Activated naive CD8-positive, alpha-beta T cell (primary cell): ENCODE measurements around the gene CDCA5.

ENCODE experiments used
- H3K27ac Mint-ChIP-seq: one replicate; pipeline ENCODE4 v1.8.0; 2021; ENCODE audit warnings: mixed read lengths
- H3K27me3 Mint-ChIP-seq: one replicate; pipeline ENCODE4 v1.8.0; 2021; ENCODE audit warnings: mixed read lengths
- H3K36me3 Mint-ChIP-seq: one replicate; pipeline ENCODE4 v1.8.0; 2021; ENCODE audit warnings: mixed read lengths
- H3K4me1 Mint-ChIP-seq: one replicate; pipeline ENCODE4 v1.8.0; 2021; ENCODE audit warnings: low read depth, mixed read lengths
- H3K4me3 Mint-ChIP-seq: one replicate; pipeline ENCODE4 v1.8.0; 2021; ENCODE audit warnings: mild to moderate bottlenecking, mixed read lengths
- H3K9me3 Mint-ChIP-seq: one replicate; pipeline ENCODE4 v1.8.0; 2021; ENCODE audit warnings: low read depth, mixed read lengths

CDCA5 gene

DNA sequence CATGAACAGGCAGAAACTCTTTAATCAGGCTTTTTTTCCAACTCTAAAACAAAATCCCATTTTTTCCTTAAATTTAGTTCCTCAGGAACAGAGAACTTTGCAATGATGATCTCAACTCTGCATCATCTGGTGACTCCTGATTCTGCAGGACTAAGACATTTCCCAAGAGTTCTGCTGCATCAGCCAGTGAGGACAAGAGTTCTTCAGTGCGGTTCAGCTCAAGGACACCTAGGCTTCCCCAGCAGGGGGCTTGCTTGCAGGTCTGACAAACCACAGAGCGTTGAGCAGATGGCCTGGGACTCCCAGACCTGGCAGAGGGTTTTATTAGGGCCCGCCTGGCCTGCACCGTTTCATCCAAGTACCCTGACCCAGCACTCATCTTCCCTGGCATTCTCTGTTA is 6.4 kb downstream of the CDCA5 start:
- no peak overlapping the region for H3K27ac Mint-ChIP-seq
- H3K9me3 Mint-ChIP-seq: no peaks in the 10 kb centered on the region
- no peaks in the 10 kb centered on the region for H3K27me3 Mint-ChIP-seq
- H3K36me3 Mint-ChIP-seq: no peaks in the 10 kb centered on the region
- no peak overlapping the region for H3K4me3 Mint-ChIP-seq
- peaks cover 8% of the 10 kb centered on the region for H3K4me1 Mint-ChIP-seq

DNA sequence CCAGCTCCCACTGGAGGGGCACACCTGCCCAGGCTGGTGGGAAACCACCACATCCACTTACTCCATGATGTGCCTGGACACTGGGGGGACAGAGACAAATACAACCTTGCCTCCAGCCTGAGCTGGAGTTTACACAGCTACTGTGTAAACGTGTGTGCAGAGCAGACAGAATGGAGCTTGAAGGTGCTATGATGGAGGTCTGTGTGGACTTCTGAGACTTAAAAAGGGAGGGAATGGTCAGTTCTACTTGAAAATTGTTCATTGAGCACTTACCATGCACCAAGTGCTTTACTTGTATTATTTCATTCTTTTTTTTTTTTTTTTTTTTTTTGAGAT is 11.2 kb downstream of the CDCA5 start:
- Mint-ChIP-seq H3K4me3 (no peak overlapping the region), H3K4me1 (no peaks in the 10 kb centered on the region), H3K27ac (no peak overlapping the region), H3K9me3 (no peaks in the 10 kb centered on the region), H3K36me3 (no peaks in the 10 kb centered on the region), H3K27me3 (no peaks in the 10 kb centered on the region)

DNA sequence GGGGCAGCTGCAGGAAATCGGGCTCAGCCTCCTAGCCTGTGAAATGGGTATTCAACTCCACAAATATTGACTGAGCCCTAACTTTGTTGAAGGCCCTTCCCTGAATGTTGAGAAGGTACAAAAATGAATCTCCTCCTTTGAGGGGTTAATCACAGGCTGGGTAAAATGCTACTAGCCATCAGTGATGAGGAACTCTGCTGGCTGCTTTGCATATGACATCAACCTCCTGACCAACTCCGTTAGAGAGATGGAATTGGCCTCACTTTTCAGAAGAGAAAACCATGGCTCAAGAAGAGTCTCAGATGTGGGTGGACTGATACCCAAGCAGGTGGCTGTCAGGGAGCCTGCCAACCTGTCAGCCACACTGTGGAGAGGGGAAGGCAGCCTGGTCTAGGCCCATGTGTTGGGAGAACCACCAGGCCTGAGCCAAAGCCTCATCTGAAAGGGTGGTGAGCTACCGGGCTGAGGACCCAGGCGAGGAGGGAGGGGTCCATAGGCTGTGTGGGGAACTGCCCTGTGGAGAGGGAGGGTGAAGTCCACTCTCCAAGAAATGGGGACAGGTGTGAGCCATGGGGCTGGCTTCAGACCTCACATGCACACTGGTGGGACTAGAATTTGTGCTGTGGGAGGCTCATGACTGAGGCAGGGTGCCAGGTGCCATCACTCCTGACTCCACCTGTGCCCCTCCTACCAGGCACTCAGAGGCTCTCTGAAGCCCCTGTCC is 11.8 kb downstream of the CDCA5 start:
- no peaks in the 10 kb centered on the region for H3K4me1 Mint-ChIP-seq
- H3K27ac Mint-ChIP-seq: no peak overlapping the region
- H3K4me3 Mint-ChIP-seq: no peak overlapping the region
- no peaks in the 10 kb centered on the region for H3K36me3 Mint-ChIP-seq
- H3K27me3 Mint-ChIP-seq: no peaks in the 10 kb centered on the region
- H3K9me3 Mint-ChIP-seq: no peaks in the 10 kb centered on the region

DNA sequence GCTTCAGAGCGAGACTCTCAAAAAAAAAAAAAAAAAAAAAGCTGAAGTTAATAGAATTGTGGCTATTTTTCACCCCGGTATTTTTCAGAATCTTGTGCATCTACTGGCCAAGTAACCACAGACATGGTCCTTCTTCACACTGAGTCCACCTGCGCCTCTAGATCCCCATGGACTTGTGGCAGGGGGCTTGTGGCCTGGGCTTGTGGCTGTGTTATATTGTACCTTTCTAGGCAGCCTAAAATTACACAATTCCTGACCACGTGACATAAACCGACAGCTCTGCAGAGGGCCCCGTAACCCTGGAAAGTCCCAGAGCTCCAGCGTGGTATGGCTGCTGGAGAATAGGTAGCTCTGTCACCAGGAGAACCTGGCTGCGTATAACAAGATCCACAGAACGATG is 14.6 kb downstream of the CDCA5 start:
- Mint-ChIP-seq H3K4me3 (no peak overlapping the region), H3K4me1 (no peaks in the 10 kb centered on the region), H3K9me3 (no peaks in the 10 kb centered on the region), H3K27me3 (no peaks in the 10 kb centered on the region), H3K36me3 (no peaks in the 10 kb centered on the region), H3K27ac (no peak overlapping the region)

DNA sequence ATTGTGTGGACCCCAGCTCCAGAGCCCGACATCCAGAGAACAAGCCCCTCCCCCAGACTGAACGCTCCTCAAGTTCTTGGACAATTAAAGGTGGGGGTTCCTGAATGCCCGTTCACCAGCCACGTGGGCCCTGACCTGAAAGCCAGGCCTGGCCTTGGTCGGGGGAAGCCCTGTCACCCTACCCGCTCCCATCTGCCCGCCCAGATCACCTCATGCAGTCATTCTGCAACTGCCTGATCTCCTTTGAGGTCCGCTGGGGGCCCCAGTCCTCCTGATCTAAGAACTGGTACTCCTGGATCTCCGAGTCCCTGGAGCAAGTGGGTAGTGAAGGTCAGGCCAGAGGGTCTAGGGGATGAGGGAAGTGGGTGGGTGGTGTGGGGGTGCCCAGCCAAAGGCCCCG is 16.4 kb downstream of the CDCA5 start:
- Mint-ChIP-seq H3K27me3 (no peaks in the 10 kb centered on the region), H3K4me3 (no peak overlapping the region), H3K9me3 (no peaks in the 10 kb centered on the region), H3K27ac (no peak overlapping the region), H3K36me3 (no peaks in the 10 kb centered on the region), H3K4me1 (no peaks in the 10 kb centered on the region)

DNA sequence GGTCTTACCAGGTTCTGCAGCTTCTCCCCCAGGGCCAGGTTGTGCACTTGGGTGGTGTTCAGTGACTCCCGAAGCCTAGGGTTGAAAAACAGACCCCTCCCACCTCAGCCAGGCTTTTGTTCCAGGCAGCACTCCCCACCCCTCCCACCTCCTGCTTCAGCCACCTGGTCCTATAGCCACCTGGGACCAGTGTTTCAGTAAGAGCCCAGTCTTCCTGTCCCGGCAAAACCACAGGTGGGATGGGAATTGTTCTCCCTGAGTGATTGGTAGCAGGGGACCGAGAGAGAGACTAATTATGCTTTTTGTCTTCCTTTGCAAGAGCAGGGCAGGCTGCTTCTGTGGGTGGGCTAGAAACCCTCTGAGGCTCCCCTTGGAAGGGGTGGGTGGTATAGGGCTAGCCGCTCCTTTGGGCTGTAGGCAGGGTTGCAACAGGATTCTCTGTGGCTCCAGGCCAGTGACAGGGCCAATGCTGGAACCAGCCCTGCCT is 17.0 kb downstream of the CDCA5 start:
- no peaks in the 10 kb centered on the region for H3K4me1 Mint-ChIP-seq
- no peaks in the 10 kb centered on the region for H3K27me3 Mint-ChIP-seq
- H3K27ac Mint-ChIP-seq: no peak overlapping the region
- no peak overlapping the region for H3K4me3 Mint-ChIP-seq
- no peaks in the 10 kb centered on the region for H3K9me3 Mint-ChIP-seq
- H3K36me3 Mint-ChIP-seq: no peaks in the 10 kb centered on the region

DNA sequence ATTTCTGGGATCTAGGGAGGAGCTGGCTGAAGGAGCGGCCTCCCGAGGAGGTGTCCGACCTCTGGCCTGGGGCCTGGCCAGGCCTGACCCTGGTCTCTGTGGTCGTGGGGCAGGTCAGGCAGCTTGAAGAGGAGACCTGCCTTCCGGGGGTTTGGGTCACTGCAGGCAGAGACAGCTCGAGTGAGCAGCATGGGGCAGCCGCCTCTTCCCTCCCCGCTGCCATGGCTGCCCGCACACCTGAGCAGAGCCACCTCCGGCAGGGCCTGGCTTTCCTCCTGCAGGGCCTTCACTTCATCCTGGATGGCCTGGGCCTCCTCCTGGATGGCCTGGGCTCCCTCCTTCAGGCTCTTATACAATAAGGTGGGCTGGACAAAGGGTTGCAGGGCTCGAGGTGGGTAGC is 17.5 kb downstream of the CDCA5 start:
- Mint-ChIP-seq H3K4me3 (no peak overlapping the region), H3K9me3 (no peaks in the 10 kb centered on the region), H3K27me3 (no peaks in the 10 kb centered on the region), H3K36me3 (no peaks in the 10 kb centered on the region), H3K4me1 (no peaks in the 10 kb centered on the region), H3K27ac (no peak overlapping the region)

DNA sequence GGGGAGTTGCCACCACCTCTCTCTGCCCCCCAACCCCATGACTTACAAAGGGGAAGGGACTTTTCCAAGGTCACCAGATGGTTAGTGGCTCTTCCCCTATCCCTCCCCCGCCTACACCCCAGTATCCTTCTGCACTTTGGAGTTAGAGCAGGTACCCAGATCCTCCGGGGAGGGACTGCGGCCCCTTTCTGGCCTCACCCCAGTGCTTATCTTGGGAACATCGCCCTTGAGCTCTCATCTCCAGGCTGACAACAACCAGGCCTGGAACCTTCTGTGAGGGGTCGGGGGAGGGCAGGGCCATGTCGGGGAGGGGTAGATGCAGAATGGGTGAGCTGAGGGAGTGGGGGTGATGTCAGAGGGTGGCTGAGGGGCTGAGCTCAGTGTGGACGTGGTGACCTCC is 18.0 kb downstream of the CDCA5 start:
- Mint-ChIP-seq H3K9me3 (no peaks in the 10 kb centered on the region), H3K36me3 (no peaks in the 10 kb centered on the region), H3K27ac (no peak overlapping the region), H3K4me3 (no peak overlapping the region), H3K27me3 (no peaks in the 10 kb centered on the region), H3K4me1 (no peaks in the 10 kb centered on the region)

DNA sequence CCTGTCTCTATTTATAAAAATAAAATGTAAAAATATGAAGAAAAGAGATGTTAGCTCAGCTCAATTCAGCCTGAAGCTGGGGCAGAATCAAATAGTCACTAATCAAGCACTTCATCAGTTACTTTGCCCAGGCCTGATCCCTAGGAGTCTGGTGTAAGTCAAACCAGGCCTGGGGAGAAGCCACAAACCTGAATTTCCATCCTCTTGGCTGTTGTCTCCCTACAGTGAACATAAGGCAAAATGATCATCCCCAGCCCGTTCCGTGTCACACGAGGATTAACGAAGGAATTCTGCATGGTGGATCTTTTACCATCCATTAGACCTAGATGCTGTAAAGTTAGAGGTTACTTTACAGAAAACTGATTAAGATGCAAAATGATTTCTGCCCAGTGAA is 19.0 kb downstream of the CDCA5 start:
- Mint-ChIP-seq H3K4me1 (no peaks in the 10 kb centered on the region), H3K9me3 (no peaks in the 10 kb centered on the region), H3K4me3 (no peak overlapping the region), H3K36me3 (no peaks in the 10 kb centered on the region), H3K27ac (no peak overlapping the region), H3K27me3 (no peaks in the 10 kb centered on the region)

DNA sequence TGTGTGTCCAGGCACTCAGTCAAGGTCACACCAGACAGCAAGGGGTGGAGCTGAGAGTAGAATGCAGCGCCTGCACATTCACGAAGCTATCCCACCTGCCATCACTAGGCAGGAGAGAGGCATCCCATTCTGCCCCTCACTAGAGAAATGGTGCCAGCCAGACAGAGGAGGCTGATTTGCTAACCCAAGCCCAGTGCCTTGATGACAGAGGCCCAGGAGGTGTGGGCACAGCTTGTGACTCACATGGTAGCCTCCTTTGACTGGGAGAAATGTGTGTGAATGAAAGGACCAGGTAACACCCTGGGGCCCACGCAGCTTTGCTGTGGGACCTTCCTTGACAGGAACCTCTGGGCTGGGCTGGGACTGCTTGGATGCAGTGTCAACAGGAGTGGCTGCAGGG is 20.3 kb downstream of the CDCA5 start:
- H3K9me3 Mint-ChIP-seq: no peaks in the 10 kb centered on the region
- H3K36me3 Mint-ChIP-seq: no peaks in the 10 kb centered on the region
- H3K27ac Mint-ChIP-seq: no peak overlapping the region
- H3K4me1 Mint-ChIP-seq: no peaks in the 10 kb centered on the region
- no peaks in the 10 kb centered on the region for H3K27me3 Mint-ChIP-seq
- no peak overlapping the region for H3K4me3 Mint-ChIP-seq

DNA sequence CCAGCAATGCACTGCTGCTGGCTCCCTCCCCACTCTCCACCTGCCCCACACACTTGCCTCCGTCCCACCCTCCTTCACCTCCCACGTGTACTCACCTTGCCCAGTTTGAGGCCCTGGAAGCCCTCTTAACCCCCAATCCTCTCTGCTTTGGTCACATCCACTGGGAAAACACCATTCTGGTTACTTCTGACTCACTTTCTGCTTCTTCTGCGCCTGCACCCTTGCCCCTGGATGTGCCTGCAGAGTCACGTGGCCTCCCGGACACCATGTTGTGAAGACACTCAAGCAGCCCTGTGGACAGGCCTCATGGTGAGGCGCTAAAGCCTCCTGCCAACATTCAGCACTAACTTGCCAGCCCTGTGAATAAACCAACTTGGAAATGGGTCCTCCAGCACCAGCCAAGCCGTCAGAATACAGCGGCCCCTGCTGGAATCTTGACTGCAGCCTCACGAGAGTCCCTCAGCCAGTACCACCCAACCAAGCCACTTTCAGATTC is 22.9 kb downstream of the CDCA5 start:
- Mint-ChIP-seq H3K4me3 (no peak overlapping the region), H3K4me1 (no peaks in the 10 kb centered on the region), H3K36me3 (no peaks in the 10 kb centered on the region), H3K27me3 (no peaks in the 10 kb centered on the region), H3K27ac (no peak overlapping the region), H3K9me3 (no peaks in the 10 kb centered on the region)

DNA sequence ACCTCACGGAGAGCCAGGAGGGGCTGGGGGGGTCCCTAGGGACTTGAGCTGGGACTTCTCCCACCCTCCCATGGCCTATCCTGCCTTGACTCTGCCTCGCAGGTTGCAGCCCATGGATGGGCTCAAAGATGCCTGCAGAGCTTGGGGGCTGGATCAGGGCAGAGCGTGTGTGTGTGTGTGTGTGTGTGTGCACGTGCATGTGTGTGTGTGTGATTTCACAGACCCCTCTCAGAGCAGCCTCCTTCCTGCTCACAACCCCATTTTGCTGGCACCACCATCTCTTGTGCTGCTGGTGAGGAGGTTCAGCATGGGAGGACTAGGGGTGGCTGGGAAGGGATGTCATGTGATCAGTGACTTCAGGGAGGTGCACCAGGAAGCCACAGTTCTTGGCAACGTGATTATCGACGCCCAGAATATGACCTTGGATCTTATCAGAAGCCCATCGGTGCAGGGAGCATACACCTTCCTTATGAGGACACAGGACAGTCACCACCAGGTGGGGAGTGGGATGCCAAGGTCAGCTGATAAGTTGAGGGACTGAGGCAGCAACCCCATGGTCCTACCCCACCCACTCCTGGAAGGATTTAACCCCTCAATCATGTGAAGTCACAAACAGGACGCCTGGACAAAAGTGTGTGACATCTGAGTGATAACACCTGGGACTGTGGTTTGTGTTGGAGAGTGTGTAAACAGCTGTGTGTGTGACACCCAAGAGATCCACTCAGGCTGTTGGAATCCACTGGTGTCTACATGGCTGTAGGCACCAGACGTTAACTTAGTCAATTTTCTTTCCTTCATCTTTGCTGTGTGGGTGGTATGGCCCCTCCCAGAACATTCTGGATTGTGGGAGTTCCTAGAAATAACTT is 23.6 kb downstream of the CDCA5 start:
- Mint-ChIP-seq H3K27me3 (no peaks in the 10 kb centered on the region), H3K36me3 (no peaks in the 10 kb centered on the region), H3K4me1 (no peaks in the 10 kb centered on the region), H3K4me3 (no peak overlapping the region), H3K9me3 (no peaks in the 10 kb centered on the region), H3K27ac (no peak overlapping the region)

DNA sequence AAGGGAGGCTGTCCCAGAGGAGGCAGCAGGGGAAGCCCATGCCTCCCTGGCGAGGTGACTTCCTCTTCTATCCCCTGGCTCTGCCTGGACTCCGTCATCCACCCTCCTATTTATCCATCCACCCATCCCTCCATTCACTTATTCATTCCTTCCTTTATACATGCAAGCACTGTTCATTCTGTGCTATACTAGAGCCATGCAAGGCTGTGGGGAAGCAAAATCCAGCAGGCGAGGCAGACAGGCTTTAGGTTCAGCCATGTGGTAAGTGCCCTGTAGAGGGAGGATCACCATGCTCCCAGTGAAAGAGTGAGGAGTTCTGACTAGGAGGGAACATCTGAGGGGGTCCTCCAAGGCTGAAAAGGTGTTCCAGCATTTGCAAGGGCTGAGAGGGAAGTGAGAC is 24.3 kb downstream of the CDCA5 start:
- H3K4me3 Mint-ChIP-seq: no peak overlapping the region
- peaks cover 2% of the 10 kb centered on the region for H3K4me1 Mint-ChIP-seq

DNA sequence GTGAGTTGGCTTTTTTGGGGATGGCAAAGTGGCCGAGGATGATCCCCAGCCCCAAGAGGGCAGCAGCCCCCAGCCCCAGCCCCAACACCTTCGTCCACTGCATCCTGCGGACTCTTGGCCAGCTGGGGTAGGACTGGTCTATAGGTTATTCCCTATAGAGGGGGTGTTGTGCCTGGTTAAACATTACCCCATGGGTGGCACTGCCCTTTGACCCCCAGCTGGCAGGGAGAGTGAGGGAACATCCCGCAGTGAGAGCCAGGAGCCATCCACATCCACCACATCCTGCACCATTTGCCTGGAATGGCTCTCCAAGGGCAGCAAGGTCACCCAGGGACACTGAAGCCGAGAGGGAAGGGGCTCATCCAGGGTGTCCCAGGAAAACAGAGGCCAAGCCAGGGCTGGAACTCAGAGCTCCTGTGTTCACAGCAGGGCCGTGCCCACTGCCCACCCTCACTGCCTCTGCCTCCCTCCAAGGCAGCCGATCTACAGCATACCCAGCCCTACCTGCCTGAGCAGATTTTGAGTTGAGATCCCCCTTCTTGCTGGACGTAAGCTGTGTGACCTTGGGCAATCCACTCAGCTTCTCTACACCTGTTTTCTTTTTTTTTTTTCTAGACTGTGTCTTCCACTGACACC is 25.3 kb downstream of the CDCA5 start, which contains the start of gene NAALADL1:
TSS of gene NAALADL1 (minus strand) at position 135 of the 636 bp plus-strand sequence. CDS start at position 103, 32 bp downstream.
- no peak within 1 kb of the TSS for H3K4me3 Mint-ChIP-seq
- H3K27me3 Mint-ChIP-seq: no peaks in the 10 kb centered on the region
- no peak within 1 kb of the TSS for H3K27ac Mint-ChIP-seq
- peaks cover 11% of the 10 kb centered on the region for H3K4me1 Mint-ChIP-seq
- no peaks in the 10 kb centered on the region for H3K36me3 Mint-ChIP-seq
- no peaks in the 10 kb centered on the region for H3K9me3 Mint-ChIP-seq

More for the DNA sequence above, 24.3 kb downstream of the CDCA5 start:
- Mint-ChIP-seq H3K27ac (no peak overlapping the region), H3K9me3 (no peaks in the 10 kb centered on the region), H3K27me3 (no peaks in the 10 kb centered on the region), H3K36me3 (no peaks in the 10 kb centered on the region)

DNA sequence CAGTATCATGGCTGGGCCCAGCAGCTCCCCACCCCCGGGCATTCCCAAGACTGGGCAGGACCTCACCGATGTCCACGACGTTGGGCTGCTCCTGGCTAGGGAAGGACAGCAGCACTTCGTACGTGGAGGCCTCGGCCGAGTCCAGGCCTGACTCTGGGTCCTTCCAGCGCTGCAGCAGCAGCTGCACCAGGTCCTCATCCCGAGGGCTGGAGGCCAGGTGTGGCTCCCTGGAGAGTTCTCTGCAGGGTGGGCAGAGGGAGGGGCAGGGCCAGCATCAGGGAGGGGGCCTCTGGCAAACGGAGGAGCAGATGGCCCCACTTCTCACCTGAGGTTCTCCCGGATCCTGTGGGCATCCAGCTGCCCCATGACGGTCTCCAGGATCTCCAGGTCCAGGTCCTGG is 25.8 kb downstream of the CDCA5 start:
- Mint-ChIP-seq H3K27me3 (no peaks in the 10 kb centered on the region), H3K27ac (no peak overlapping the region), H3K9me3 (no peaks in the 10 kb centered on the region), H3K4me1 (peaks cover 16% of the 10 kb centered on the region), H3K36me3 (no peaks in the 10 kb centered on the region), H3K4me3 (no peak overlapping the region)
